HepG2 (cell line): ENCODE measurements around the gene NDOR1. TPM values are rescaled to one million over a fixed set of nuclear protein-coding genes. Genes with fewer than 3 reads are reported as not detected.

ENCODE experiments used
- JUND ChIP-seq: sonication (generic); formaldehyde crosslinking; IDR thresholded peaks from 2 replicates; pipeline ENCODE4 v1.8.0; 2022; ENCODE audit warnings: mild to moderate bottlenecking, missing genetic modification reagents
- KLF9 ChIP-seq: IDR thresholded peaks from 2 replicates; pipeline ENCODE4 v1.6.1; 2016; ENCODE audit warnings: low read depth
- NR2F6 ChIP-seq, 2 experiments: IDR thresholded peaks; 2 replicates each; pipeline ENCODE4 v1.6.1; 2016; ENCODE audit warnings: antibody characterized with exemption in 1 of 2, mild to moderate bottlenecking in 1 of 2
- SOX6 ChIP-seq, 2 experiments: fragments of 450-650 bp in 1 of 2; sonication (generic) in 1 of 2; formaldehyde crosslinking in 1 of 2; IDR thresholded peaks; 2 replicates each; pipeline versions ENCODE4 v1.4.0 to v1.6.1; 2017 to 2020; ENCODE audit warnings: antibody characterized with exemption in 1 of 2, mild to moderate bottlenecking in 1 of 2, missing genetic modification reagents in 1 of 2
- SP140L ChIP-seq: sonication (generic); formaldehyde crosslinking; IDR thresholded peaks from 2 replicates; pipeline ENCODE4 v1.4.0; 2020; ENCODE audit warnings: missing genetic modification reagents, borderline replicate concordance
- SRSF4 ChIP-seq: fragments of 200-400 bp; formaldehyde crosslinking; IDR thresholded peaks from one replicate; pipeline ENCODE4 v1.6.1; 2018; ENCODE audit warnings: mild to moderate bottlenecking, low read depth, low read length, moderate library complexity; ENCODE audit not compliant: poor library complexity, severe bottlenecking
- STAG1 ChIP-seq: sonication (generic); formaldehyde crosslinking; IDR thresholded peaks from 2 replicates; pipeline ENCODE4 v1.4.0; 2020; ENCODE audit warnings: missing genetic modification reagents
- ZBTB7A ChIP-seq: sonication (generic); formaldehyde crosslinking; IDR thresholded peaks from 2 replicates; pipeline ENCODE4 v1.8.0; 2022; ENCODE audit warnings: mild to moderate bottlenecking, missing genetic modification reagents
- ZNF883 ChIP-seq: sonication (generic); formaldehyde crosslinking; IDR thresholded peaks from 2 replicates; pipeline ENCODE4 v1.5.1; 2020; ENCODE audit warnings: mild to moderate bottlenecking, missing genetic modification reagents; ENCODE audit errors: not compliant biosample characterization
- polyA plus RNA-seq, 8 experiments: library from polyadenylated mRNA; depleted of rRNA in 3 of 8; stranded (reverse) in 7 of 8; unstranded in 1 of 8; fragments of >200 nt; fragmentation: Illumina TruSeq in 4 of 8; extraction: Trizol in 4 of 8; gene quantifications; 2 replicates each; pipeline versions ENCODE4 v1.2.1 to v1.2.3, GENCODE V29; 2011 to 2016; ENCODE audit warnings: low read depth in 4 of 8, missing spikeins in 1 of 8, mixed read lengths in 1 of 8; ENCODE audit not compliant: insufficient read depth in 1 of 8
- total RNA-seq, 5 experiments: library from RNA; depleted of rRNA; stranded (reverse); fragments of >200 nt; fragmentation: Illumina TruSeq; extraction: Trizol; gene quantifications; 2 replicates each; pipeline ENCODE4 v1.2.3, GENCODE V29; 2016; ENCODE audit warnings: low read depth in 1 of 5
- TF ChIP-seq, protein P1 (sequence below): sonication (generic); formaldehyde crosslinking; IDR thresholded peaks from 2 replicates; pipeline ENCODE4 v1.8.1; 2023; ENCODE audit warnings: mild to moderate bottlenecking, moderate library complexity, missing genetic modification reagents
- TF ChIP-seq, protein P2 (sequence below): sonication (generic); formaldehyde crosslinking; IDR thresholded peaks from 2 replicates; pipeline ENCODE4 v1.4.0; 2020; ENCODE audit warnings: mild to moderate bottlenecking, missing genetic modification reagents
- TF ChIP-seq, protein P3 (sequence below): sonication (generic); formaldehyde crosslinking; IDR thresholded peaks from 2 replicates; pipeline ENCODE4 v1.4.0; 2020; ENCODE audit warnings: missing genetic modification reagents
- TF ChIP-seq, protein P4 (sequence below): sonication (generic); formaldehyde crosslinking; IDR thresholded peaks from 2 replicates; pipeline ENCODE4 v1.4.0; 2020; ENCODE audit warnings: missing genetic modification reagents
- TF ChIP-seq, protein P5 (sequence below): sonication (generic); formaldehyde crosslinking; IDR thresholded peaks from 2 replicates; pipeline ENCODE4 v1.5.0; 2020; ENCODE audit warnings: missing genetic modification reagents

NDOR1 gene
- total and polyA plus RNA-seq, 2 of the 13 experiments (the other 11 are each of a cell fraction or from before 2014, with no cell fraction given), result 3.6 to 8.7 TPM

DNA sequence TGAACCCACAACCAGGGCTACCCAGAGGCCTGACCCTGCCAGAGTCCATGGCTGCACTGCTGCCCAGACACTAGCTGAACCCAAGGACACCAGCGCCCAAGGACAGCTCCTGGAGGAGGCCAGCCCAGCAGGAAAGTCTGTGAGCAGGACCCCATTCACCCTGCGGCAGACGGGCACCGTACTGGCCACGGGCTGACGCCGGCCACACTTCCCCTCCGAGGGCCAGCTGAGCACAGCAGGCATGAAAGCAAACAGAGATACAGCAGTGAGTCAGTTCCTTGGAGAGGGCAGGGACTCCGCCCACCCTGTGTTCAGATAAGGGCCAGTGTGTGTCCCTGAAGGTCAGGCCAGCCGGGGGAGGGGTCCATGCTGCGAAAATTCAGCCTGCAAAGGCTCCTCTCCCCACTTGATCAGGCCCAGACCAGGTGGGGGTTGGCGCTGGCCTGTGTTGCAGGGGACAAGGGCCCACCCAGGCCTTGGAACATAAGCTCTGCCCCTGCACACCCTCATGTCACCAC is 13.3 kb downstream of the NDOR1 start (continued):
- TF ChIP-seq SP140L (CRISPR knock-in tag) (no peak), JUND (peak; percentile 65; the same call in 1 of the 2 replicates), ZBTB7A (CRISPR knock-in tag) (no peak), STAG1 (no peak), SRSF4 (no peak), NR2F6 (IDR thresholded peaks at IDR 0.05) (peak; percentile 76), NR2F6 (CRISPR knock-in tag; IDR thresholded peaks at IDR 0.05) (peak; percentile 85), KLF9 (CRISPR knock-in tag) (no peak), SOX6 (IDR thresholded peaks at IDR 0.05) (no peak), SOX6 (CRISPR knock-in tag; IDR thresholded peaks at IDR 0.05) (peak; percentile 38; the same call in 1 of the 2 replicates), ZNF883 (no peak)
- TF ChIP-seq, protein P1, sequence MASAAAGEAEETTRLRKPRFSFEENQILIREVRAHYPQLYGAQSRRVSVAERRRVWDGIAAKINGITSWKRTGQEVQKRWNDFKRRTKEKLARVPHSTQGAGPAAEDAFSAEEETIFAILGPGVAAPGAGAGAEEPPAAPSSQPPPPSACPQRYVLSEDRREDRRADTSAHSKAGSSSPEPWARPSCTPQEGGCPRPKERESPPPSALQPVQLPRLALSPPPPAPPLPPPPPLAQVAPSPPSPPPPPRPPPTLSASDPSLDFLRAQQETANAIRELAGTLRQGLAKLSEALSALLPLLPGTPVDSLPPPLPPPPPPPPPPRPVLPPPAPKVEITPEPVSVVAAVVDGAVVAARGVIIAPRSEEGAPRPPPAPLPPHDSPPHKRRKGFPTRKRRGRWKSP (CRISPR knock-in tag), result peak; percentile 58; the same call in 1 of the 2 replicates
- TF ChIP-seq, protein P2, sequence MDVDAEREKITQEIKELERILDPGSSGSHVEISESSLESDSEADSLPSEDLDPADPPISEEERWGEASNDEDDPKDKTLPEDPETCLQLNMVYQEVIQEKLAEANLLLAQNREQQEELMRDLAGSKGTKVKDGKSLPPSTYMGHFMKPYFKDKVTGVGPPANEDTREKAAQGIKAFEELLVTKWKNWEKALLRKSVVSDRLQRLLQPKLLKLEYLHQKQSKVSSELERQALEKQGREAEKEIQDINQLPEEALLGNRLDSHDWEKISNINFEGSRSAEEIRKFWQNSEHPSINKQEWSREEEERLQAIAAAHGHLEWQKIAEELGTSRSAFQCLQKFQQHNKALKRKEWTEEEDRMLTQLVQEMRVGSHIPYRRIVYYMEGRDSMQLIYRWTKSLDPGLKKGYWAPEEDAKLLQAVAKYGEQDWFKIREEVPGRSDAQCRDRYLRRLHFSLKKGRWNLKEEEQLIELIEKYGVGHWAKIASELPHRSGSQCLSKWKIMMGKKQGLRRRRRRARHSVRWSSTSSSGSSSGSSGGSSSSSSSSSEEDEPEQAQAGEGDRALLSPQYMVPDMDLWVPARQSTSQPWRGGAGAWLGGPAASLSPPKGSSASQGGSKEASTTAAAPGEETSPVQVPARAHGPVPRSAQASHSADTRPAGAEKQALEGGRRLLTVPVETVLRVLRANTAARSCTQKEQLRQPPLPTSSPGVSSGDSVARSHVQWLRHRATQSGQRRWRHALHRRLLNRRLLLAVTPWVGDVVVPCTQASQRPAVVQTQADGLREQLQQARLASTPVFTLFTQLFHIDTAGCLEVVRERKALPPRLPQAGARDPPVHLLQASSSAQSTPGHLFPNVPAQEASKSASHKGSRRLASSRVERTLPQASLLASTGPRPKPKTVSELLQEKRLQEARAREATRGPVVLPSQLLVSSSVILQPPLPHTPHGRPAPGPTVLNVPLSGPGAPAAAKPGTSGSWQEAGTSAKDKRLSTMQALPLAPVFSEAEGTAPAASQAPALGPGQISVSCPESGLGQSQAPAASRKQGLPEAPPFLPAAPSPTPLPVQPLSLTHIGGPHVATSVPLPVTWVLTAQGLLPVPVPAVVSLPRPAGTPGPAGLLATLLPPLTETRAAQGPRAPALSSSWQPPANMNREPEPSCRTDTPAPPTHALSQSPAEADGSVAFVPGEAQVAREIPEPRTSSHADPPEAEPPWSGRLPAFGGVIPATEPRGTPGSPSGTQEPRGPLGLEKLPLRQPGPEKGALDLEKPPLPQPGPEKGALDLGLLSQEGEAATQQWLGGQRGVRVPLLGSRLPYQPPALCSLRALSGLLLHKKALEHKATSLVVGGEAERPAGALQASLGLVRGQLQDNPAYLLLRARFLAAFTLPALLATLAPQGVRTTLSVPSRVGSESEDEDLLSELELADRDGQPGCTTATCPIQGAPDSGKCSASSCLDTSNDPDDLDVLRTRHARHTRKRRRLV (CRISPR knock-in tag), result no peak; the same call in 1 of the 2 replicates
- TF ChIP-seq, protein P3, sequence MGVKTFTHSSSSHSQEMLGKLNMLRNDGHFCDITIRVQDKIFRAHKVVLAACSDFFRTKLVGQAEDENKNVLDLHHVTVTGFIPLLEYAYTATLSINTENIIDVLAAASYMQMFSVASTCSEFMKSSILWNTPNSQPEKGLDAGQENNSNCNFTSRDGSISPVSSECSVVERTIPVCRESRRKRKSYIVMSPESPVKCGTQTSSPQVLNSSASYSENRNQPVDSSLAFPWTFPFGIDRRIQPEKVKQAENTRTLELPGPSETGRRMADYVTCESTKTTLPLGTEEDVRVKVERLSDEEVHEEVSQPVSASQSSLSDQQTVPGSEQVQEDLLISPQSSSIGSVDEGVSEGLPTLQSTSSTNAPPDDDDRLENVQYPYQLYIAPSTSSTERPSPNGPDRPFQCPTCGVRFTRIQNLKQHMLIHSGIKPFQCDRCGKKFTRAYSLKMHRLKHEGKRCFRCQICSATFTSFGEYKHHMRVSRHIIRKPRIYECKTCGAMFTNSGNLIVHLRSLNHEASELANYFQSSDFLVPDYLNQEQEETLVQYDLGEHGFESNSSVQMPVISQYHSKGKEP (CRISPR knock-in tag), result no peak
- TF ChIP-seq, protein P4, sequence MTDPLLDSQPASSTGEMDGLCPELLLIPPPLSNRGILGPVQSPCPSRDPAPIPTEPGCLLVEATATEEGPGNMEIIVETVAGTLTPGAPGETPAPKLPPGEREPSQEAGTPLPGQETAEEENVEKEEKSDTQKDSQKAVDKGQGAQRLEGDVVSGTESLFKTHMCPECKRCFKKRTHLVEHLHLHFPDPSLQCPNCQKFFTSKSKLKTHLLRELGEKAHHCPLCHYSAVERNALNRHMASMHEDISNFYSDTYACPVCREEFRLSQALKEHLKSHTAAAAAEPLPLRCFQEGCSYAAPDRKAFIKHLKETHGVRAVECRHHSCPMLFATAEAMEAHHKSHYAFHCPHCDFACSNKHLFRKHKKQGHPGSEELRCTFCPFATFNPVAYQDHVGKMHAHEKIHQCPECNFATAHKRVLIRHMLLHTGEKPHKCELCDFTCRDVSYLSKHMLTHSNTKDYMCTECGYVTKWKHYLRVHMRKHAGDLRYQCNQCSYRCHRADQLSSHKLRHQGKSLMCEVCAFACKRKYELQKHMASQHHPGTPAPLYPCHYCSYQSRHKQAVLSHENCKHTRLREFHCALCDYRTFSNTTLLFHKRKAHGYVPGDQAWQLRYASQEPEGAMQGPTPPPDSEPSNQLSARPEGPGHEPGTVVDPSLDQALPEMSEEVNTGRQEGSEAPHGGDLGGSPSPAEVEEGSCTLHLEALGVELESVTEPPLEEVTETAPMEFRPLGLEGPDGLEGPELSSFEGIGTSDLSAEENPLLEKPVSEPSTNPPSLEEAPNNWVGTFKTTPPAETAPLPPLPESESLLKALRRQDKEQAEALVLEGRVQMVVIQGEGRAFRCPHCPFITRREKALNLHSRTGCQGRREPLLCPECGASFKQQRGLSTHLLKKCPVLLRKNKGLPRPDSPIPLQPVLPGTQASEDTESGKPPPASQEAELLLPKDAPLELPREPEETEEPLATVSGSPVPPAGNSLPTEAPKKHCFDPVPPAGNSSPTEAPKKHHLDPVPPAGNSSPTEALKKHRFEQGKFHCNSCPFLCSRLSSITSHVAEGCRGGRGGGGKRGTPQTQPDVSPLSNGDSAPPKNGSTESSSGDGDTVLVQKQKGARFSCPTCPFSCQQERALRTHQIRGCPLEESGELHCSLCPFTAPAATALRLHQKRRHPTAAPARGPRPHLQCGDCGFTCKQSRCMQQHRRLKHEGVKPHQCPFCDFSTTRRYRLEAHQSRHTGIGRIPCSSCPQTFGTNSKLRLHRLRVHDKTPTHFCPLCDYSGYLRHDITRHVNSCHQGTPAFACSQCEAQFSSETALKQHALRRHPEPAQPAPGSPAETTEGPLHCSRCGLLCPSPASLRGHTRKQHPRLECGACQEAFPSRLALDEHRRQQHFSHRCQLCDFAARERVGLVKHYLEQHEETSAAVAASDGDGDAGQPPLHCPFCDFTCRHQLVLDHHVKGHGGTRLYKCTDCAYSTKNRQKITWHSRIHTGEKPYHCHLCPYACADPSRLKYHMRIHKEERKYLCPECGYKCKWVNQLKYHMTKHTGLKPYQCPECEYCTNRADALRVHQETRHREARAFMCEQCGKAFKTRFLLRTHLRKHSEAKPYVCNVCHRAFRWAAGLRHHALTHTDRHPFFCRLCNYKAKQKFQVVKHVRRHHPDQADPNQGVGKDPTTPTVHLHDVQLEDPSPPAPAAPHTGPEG (CRISPR knock-in tag), result no peak; the same call in 1 of the 2 replicates
- TF ChIP-seq, protein P5, sequence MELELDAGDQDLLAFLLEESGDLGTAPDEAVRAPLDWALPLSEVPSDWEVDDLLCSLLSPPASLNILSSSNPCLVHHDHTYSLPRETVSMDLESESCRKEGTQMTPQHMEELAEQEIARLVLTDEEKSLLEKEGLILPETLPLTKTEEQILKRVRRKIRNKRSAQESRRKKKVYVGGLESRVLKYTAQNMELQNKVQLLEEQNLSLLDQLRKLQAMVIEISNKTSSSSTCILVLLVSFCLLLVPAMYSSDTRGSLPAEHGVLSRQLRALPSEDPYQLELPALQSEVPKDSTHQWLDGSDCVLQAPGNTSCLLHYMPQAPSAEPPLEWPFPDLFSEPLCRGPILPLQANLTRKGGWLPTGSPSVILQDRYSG (CRISPR knock-in tag), result no peak
